SK-N-SH (cell line): ENCODE results near the gene ATP13A3.

Experiments used
- CHD2 ChIP-seq: fragments of 150-350 bp; IDR thresholded peaks from 2 replicates; pipeline ENCODE4 v1.6.1; 2018; ENCODE audit warnings: low read length; ENCODE audit not compliant: partially characterized antibody
- CTCF ChIP-seq: fragments of 200-600 bp; sonication (generic); IDR thresholded peaks from 2 replicates; pipeline ENCODE4 v1.6.1; 2017; ENCODE audit warnings: antibody characterized with exemption, mild to moderate bottlenecking, moderate library complexity
- EP300 ChIP-seq, 2 experiments: IDR thresholded peaks; 2 replicates each; pipeline versions ENCODE4 v1.4.0 to v1.6.1; 2012; ENCODE audit warnings: borderline replicate concordance in 1 of 2, low read depth in 1 of 2, low read length in 1 of 2
- FOXJ3 ChIP-seq: sonication (generic); formaldehyde crosslinking; IDR thresholded peaks from 2 replicates; pipeline ENCODE4 v1.5.1; 2020; ENCODE audit warnings: mild to moderate bottlenecking, missing genetic modification reagents
- GATA2 ChIP-seq: sonication (generic); formaldehyde crosslinking; IDR thresholded peaks from 2 replicates; pipeline ENCODE4 v1.5.0; 2020; ENCODE audit warnings: mild to moderate bottlenecking, missing genetic modification reagents
- MAX ChIP-seq: IDR thresholded peaks from 2 replicates; pipeline ENCODE4 v1.4.0; 2012; ENCODE audit warnings: low read depth
- NFIC ChIP-seq: IDR thresholded peaks from 2 replicates; pipeline ENCODE4 v1.4.0; 2012; ENCODE audit warnings: borderline replicate concordance
- POLR2AphosphoS5 ChIP-seq: IDR thresholded peaks from 2 replicates; pipeline ENCODE4 v1.6.1; 2012; ENCODE audit warnings: low read depth, low read length
- RAD21 ChIP-seq: IDR thresholded peaks from 2 replicates; pipeline ENCODE4 v1.6.1; 2012; ENCODE audit warnings: mild to moderate bottlenecking, low read length
- RFX5 ChIP-seq: IDR thresholded peaks from 2 replicates; pipeline ENCODE4 v1.6.1; 2012; ENCODE audit warnings: mild to moderate bottlenecking, improper control_type of control experiment, low read length
- RXRA ChIP-seq: IDR thresholded peaks from 2 replicates; pipeline ENCODE4 v1.4.0; 2012; ENCODE audit warnings: low read depth, mild to moderate bottlenecking, borderline replicate concordance
- TF ChIP-seq, protein P1 (sequence below): IDR thresholded peaks from 2 replicates; pipeline ENCODE4 v1.6.1; 2012; ENCODE audit warnings: mild to moderate bottlenecking, low read depth, low read length, moderate library complexity

GRCh38 chr3:194464692-194465091 lies 22.1 kb downstream of the ATP13A3 start:
- TF ChIP-seq CTCF (no peak), RFX5 (no peak), RAD21 (no peak), MAX (no peak), RXRA (no peak), EP300 (IDR thresholded peaks at IDR 0.05; ENCODE audit: borderline replicate concordance in 1 of 2, low read depth in 1 of 2, low read length in 1 of 2) (no peak), NFIC (no peak), GATA2 (CRISPR knock-in tag) (no peak), CHD2 (no peak), POLR2AphosphoS5 (no peak), FOXJ3 (CRISPR knock-in tag) (no peak)
- TF ChIP-seq, protein P1, sequence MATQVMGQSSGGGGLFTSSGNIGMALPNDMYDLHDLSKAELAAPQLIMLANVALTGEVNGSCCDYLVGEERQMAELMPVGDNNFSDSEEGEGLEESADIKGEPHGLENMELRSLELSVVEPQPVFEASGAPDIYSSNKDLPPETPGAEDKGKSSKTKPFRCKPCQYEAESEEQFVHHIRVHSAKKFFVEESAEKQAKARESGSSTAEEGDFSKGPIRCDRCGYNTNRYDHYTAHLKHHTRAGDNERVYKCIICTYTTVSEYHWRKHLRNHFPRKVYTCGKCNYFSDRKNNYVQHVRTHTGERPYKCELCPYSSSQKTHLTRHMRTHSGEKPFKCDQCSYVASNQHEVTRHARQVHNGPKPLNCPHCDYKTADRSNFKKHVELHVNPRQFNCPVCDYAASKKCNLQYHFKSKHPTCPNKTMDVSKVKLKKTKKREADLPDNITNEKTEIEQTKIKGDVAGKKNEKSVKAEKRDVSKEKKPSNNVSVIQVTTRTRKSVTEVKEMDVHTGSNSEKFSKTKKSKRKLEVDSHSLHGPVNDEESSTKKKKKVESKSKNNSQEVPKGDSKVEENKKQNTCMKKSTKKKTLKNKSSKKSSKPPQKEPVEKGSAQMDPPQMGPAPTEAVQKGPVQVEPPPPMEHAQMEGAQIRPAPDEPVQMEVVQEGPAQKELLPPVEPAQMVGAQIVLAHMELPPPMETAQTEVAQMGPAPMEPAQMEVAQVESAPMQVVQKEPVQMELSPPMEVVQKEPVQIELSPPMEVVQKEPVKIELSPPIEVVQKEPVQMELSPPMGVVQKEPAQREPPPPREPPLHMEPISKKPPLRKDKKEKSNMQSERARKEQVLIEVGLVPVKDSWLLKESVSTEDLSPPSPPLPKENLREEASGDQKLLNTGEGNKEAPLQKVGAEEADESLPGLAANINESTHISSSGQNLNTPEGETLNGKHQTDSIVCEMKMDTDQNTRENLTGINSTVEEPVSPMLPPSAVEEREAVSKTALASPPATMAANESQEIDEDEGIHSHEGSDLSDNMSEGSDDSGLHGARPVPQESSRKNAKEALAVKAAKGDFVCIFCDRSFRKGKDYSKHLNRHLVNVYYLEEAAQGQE = no peak
